OCI-LY3 (cell line): ENCODE data around the gene COL27A1.

Experiments
- CTCF ChIP-seq: fragments of 200-600, 300-600 bp; sonication (generic); IDR thresholded peaks from 2 replicates; pipeline ENCODE4 v1.5.1; 2014; ENCODE audit warnings: antibody characterized with exemption, low read length, low read depth
- EZH2phosphoT487 ChIP-seq: fragments of 200-600 bp; shearing (Covaris generic); IDR thresholded peaks from 2 replicates; pipeline ENCODE4 v1.6.1; 2018; ENCODE audit warnings: antibody characterized with exemption, mixed run types, low read depth

- TF ChIP-seq CTCF = no peak
- TF ChIP-seq EZH2phosphoT487 = no peak
Observed at GRCh38 chr9:114303571-114303970, 148.2 kb downstream of the COL27A1 start.
